ENCODE results near the gene GABRG1. TPM values are rescaled to one million over a fixed set of nuclear protein-coding genes. Genes with fewer than 3 reads are reported as not detected.

The GABRG1 gene
- total and polyA plus RNA-seq, 2 of the 8 experiments (the other 6 are each of a cell fraction or from before 2014, with no cell fraction given): 0.11 to 0.43 TPM

- Histone ChIP-seq H3K79me2 (ENCODE audit: control insufficient read depth in 1 of 2, insufficient read depth in 2 of 2, low read length in 2 of 2) (no peaks in the 10 kb centered on the region), H3K4me2 (ENCODE audit: insufficient read depth in 1 of 2, low read depth in 2 of 2, low read length in 2 of 2) (peak overlapping the region; percentile 74 to 79), H2BK120ac (replicated peaks; ENCODE audit: low read depth, low read length) (no peak overlapping the region), H2BK15ac (ENCODE audit: low read length) (no peak overlapping the region), H4K20me1 (replicated peaks in 1 of 2; ENCODE audit: control insufficient read depth in 1 of 2, insufficient read depth in 2 of 2, low read length in 2 of 2) (no peaks in the 10 kb centered on the region), H3K4me1 (replicated peaks in 1 of 4; ENCODE audit: control insufficient read depth in 3 of 4, insufficient read depth in 4 of 4, low read length in 3 of 4) (peaks cover 0 to 5% (median 0%) of the 10 kb centered on the region in 4 experiments; a peak in 1 of 7 replicates), H3K79me1 (ENCODE audit: low read depth, low read length) (no peaks in the 10 kb centered on the region), H2BK20ac (ENCODE audit: low read length) (no peak overlapping the region), H3K9ac (replicated peaks in 1 of 4; ENCODE audit: extremely low read depth in 1 of 4, low read depth in 3 of 4, low read length in 3 of 4) (no peak overlapping the region), H3K18ac (ENCODE audit: extremely low read depth, low read length) (no peak overlapping the region), H3K9me3 (ENCODE audit: insufficient read depth in 2 of 2, low read depth in 1 of 2, low read length in 1 of 2) (no peaks in the 10 kb centered on the region), H3K4ac (replicated peaks; ENCODE audit: insufficient read length, low read depth, low read length) (no peak overlapping the region), H3K14ac (ENCODE audit: insufficient read length) (no peak overlapping the region), H3K23me2 (ENCODE audit: low read depth, low read length) (peaks cover 4% of the 10 kb centered on the region; the same call in 1 of the 2 replicates), H2BK12ac (ENCODE audit: low read depth, low read length) (no peak overlapping the region), H3K27ac (ENCODE audit: low read depth, low read length) (no peak overlapping the region), H3K27me3 (replicated peaks in 1 of 4; ENCODE audit: control insufficient read depth in 3 of 4, extremely low read depth in 1 of 4, insufficient read depth in 3 of 4, low read length in 3 of 4) (no peaks in the 10 kb centered on the region), H3K56ac (replicated peaks; ENCODE audit: insufficient read length, low read depth, low read length) (no peak overlapping the region), H2BK5ac (ENCODE audit: low read depth, low read length) (no peak overlapping the region), H2AK5ac (ENCODE audit: low read depth, low read length) (no peak overlapping the region), H2AFZ (ENCODE audit: low read length) (no peak overlapping the region), H3K4me3 (ENCODE audit: extremely low read depth in 1 of 4, insufficient read depth in 2 of 4, low read depth in 3 of 4, low read length in 4 of 4) (peak overlapping the region; percentile 60 to 71 (median 70); a peak in 7 of 8 replicates), H4K8ac (ENCODE audit: extremely low read depth, insufficient read depth, low read length) (no peak overlapping the region), H4K91ac (replicated peaks; ENCODE audit: insufficient read length, low read length) (no peak overlapping the region), H4K5ac (ENCODE audit: insufficient read length, low read depth, low read length) (no peak overlapping the region), H3K23ac (ENCODE audit: insufficient read length) (no peak overlapping the region), H3K36me3 (ENCODE audit: control insufficient read depth in 2 of 4, insufficient read depth in 4 of 4, low read length in 3 of 4) (no peaks in the 10 kb centered on the region)
- FAIRE-seq (peak; percentile 42), DNase-seq (ENCODE audit: low read depth in 1 of 2, low spot score in 2 of 2) (peak in 1 of 2 experiments; percentile 61)
- ChIA-PET POLR2A (ENCODE audit: partially characterized antibody) (no interaction called here), CTCF (ENCODE audit: partially characterized antibody) (no interaction called here)
- 44% methylated on average over 14 of the region's 14 CpGs; no CpG with 5 or more reads in 1 of the 2 experiments for WGBS, 2 experiments (ENCODE audit: extremely low coverage in 1 of 2, insufficient coverage in 1 of 2, insufficient read length in 1 of 2, insufficient replicate concordance in 2 of 2, low coverage in 1 of 2, low lambda C conversion rate in 2 of 2, missing lambda C conversion rate in 1 of 2)
- peak; percentile 25 for TF ChIP-seq KDM4A (IDR thresholded peaks at IDR 0.05; ENCODE audit: low read depth, low read length, severe bottlenecking)
- TF ChIP-seq HDAC6 (IDR thresholded peaks at IDR 0.05; ENCODE audit: low read depth, low read length): no peak
These were observed 1.0 kb upstream of the GABRG1 start for GRCh38 chr4:46124773-46125413.
